ENCODE data around the gene TCF20. TPM values are rescaled to one million over a fixed set of nuclear protein-coding genes. Genes with fewer than 3 reads are reported as not detected.

The TCF20 gene
- total RNA-seq, 2 donors from 2014 or later = 17.8 to 19.7 TPM

DNA sequence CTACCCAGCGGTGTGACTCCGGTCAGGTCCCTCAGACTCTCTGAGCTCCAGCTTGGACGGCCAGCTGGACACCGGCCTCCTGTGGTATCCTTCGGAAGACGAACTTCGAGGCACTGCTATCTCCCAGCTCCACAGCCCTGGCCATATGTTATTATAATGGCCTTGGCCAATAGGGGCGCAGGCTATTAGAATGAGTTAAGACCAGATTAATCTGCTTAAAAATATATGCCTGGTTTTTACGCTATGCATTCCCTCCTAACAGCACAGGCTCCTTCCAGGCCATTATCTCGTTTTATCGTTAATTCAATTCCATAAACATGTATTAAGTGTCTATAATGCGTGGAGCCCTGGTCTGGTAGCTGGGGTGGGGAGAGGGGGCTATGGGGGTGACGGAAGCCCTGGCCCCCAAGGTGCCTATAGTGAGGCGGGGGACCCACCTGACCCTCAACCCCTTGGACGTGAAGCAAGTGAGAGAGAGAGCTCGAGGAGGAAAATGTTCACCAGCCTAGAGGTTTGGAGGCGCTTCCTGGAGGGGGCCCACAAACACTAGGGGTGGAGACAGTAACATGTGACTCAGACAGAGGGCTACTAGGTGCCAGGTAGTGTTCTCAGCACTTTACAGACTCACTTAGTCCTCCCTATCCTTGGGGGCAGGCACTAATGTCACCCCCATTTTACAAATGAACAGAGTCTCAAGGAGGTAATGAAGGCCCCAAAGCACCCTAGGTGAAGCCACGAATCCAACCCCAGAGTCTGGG is 37.5 kb upstream of the TCF20 start:
- ATAC-seq = no peak
- WGBS, 2 donors = 85 to 89% methylated on average over 18 of the region's 18 CpGs

DNA sequence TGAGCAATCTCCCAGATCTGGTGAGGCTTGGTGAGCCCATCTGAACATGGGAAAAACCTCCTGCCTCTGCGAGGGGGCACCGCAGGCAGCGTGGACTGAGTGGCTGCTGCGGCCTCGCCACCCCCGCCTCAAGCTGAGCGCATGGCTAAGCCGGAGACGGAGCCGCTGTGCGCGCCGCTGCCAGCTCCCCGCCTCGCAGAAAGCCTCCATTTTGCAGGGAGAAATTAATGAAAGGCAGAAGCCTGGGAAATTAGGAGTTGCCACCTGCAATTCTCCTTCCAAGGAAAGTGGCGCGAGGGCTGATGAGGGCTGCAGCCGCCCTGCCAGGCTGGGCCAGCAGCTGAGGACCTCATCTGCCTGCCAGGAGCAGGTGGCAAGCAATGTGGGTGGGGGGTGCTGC is 35.6 kb upstream of the TCF20 start:
- no peaks in the 10 kb centered on the region for H3K9me3 ChIP-seq
- H3K27me3 ChIP-seq = no peaks in the 10 kb centered on the region
- no peaks in the 10 kb centered on the region for H3K36me3 ChIP-seq (replicated peaks in 1 of 2; ENCODE audit: insufficient read depth in 1 of 2, low read depth in 2 of 2)
- no peak overlapping the region for H3K27ac ChIP-seq
- intact Hi-C loops (cut with DNase I) = no loop called here
- H3K4me3 ChIP-seq = no peak overlapping the region
- no peak for DNase-seq
- H3K4me1 ChIP-seq = no peaks in the 10 kb centered on the region
- no peak for TF ChIP-seq POLR2A (IDR thresholded peaks at IDR 0.05)
- TF ChIP-seq, protein P1, sequence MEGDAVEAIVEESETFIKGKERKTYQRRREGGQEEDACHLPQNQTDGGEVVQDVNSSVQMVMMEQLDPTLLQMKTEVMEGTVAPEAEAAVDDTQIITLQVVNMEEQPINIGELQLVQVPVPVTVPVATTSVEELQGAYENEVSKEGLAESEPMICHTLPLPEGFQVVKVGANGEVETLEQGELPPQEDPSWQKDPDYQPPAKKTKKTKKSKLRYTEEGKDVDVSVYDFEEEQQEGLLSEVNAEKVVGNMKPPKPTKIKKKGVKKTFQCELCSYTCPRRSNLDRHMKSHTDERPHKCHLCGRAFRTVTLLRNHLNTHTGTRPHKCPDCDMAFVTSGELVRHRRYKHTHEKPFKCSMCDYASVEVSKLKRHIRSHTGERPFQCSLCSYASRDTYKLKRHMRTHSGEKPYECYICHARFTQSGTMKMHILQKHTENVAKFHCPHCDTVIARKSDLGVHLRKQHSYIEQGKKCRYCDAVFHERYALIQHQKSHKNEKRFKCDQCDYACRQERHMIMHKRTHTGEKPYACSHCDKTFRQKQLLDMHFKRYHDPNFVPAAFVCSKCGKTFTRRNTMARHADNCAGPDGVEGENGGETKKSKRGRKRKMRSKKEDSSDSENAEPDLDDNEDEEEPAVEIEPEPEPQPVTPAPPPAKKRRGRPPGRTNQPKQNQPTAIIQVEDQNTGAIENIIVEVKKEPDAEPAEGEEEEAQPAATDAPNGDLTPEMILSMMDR (IDR thresholded peaks at IDR 0.05) = no peak
- ATAC-seq = no peak
- WGBS, 2 donors = 74 to 89% methylated on average over 18 of the region's 18 CpGs

More for the DNA sequence above, 37.5 kb upstream of the TCF20 start:
- DNase-seq = no peak
- Histone ChIP-seq H3K4me3 (no peak overlapping the region), H3K27me3 (no peaks in the 10 kb centered on the region), H3K4me1 (no peaks in the 10 kb centered on the region), H3K9me3 (no peaks in the 10 kb centered on the region), H3K36me3 (replicated peaks in 1 of 2; ENCODE audit: insufficient read depth in 1 of 2, low read depth in 2 of 2) (no peaks in the 10 kb centered on the region), H3K27ac (no peak overlapping the region)
- intact Hi-C loops (cut with DNase I) = no loop called here
- TF ChIP-seq, protein P1 (IDR thresholded peaks at IDR 0.05) = no peak
- no peak for TF ChIP-seq POLR2A (IDR thresholded peaks at IDR 0.05)

DNA sequence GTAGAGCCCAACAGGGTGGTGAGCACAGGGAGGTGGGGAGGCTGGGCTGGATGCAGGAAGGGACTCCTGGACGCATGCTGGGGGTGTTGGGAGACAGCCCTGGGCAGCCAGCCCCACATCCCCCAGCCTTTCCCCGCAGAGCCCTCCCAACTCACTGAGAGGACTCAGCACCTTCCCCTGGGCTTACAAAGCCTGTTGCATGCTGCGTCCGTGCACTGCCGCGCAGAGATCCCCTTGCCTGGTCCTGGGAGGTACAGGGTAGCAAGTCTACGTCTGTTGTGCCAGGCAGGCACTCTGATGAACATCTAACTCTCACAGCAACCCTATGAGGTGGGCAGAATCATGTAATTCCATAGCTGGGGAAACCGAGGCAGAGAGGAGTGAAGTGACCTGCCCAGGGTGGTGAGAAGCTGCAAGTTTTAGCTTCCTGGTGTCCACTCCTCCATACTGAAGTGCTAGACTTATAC is 33.9 kb upstream of the TCF20 start:
- H3K27ac ChIP-seq = no peak overlapping the region
- H3K9me3 ChIP-seq = no peaks in the 10 kb centered on the region
- no peak for ATAC-seq
- H3K4me3 ChIP-seq = no peak overlapping the region
- TF ChIP-seq, protein P1 (IDR thresholded peaks at IDR 0.05) = no peak
- TF ChIP-seq POLR2A (IDR thresholded peaks at IDR 0.05) = no peak
- intact Hi-C loops (cut with DNase I) = no loop called here
- H3K4me1 ChIP-seq = no peaks in the 10 kb centered on the region
- no peaks in the 10 kb centered on the region for H3K36me3 ChIP-seq (replicated peaks in 1 of 2; ENCODE audit: insufficient read depth in 1 of 2, low read depth in 2 of 2)
- no peak for DNase-seq
- no peaks in the 10 kb centered on the region for H3K27me3 ChIP-seq
- WGBS, 2 donors = 33 to 40% methylated on average over 2 to 8 of the region's 8 CpGs

DNA sequence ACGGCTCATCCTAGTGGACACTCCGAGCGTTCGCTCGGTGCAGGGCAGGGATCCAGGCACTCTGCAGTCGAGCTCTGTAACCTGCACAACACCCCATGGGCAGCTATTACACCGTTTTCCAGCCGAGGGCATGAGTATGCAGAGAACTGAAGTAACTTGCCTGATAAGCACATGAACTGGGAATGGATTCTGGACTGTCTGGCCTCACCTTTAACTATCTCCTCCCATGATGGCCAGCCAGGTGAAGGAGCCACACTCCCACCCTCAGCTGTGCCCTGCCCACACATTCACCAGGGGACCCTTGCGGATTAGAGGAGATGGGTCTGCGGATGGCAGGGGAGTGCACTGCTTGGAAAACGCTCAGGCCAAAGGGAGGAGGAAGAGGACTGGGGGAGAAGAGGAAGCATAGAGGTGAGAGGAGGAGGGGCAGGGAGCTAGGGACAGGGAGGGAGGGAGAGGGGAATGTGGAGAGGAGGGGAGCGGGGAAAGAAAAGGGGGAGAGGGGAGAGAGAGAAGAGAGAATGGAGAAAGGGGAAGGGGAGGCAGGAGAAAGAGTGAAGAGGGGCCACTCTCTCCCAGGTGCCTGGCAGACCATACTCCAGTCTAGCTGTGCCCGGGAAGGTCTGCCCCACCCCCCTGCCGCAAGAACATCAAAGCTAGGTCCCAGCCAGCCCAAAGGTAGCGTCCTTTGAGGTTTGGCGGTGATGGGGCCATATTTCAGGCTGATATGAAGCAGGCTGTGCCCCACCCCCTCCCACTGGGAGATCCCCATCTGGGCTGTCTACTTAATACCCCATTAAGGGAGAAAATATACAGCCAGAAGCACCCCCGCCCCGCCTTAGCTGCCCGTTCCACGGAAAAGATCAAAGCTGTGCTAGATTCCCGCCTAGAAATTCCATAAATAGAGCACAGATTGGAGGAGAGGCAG is 33.2 kb upstream of the TCF20 start:
- Histone ChIP-seq H3K27ac (no peak overlapping the region), H3K4me1 (no peaks in the 10 kb centered on the region), H3K27me3 (no peaks in the 10 kb centered on the region), H3K36me3 (replicated peaks in 1 of 2; ENCODE audit: insufficient read depth in 1 of 2, low read depth in 2 of 2) (no peaks in the 10 kb centered on the region), H3K4me3 (no peak overlapping the region), H3K9me3 (no peaks in the 10 kb centered on the region)
- TF ChIP-seq POLR2A (IDR thresholded peaks at IDR 0.05) = no peak
- TF ChIP-seq, protein P1 (IDR thresholded peaks at IDR 0.05) = no peak
- WGBS, 2 donors = 42 to 50% methylated on average over 20 to 21 of the region's 21 CpGs
- ATAC-seq (no peak), DNase-seq (no peak)
- intact Hi-C loops (cut with DNase I) = no loop called here
